Gastrocnemius medialis (tissue), 4 donors: ENCODE measurements around the gene TMEM81. TPM values are rescaled to one million over a fixed set of nuclear protein-coding genes. Genes with fewer than 3 reads are reported as not detected.

Experiments
- ATAC-seq, 2 donors: fragments of 150-250 bp; one replicate each; pipeline ENCODE4 v1.9.1; 2016
- DNase-seq, 2 donors: peaks; one replicate each; pipeline ENCODE4 v3.0.0-alpha.2; 2019
- H3K27ac ChIP-seq, 4 donors: fragments of 200-600 bp; sonication (generic); 1 replicate in 1 of 4; 2 replicates in 3 of 4; pipeline ENCODE4 v1.5.1; 2016 to 2018; ENCODE audit warnings: mild to moderate bottlenecking in 2 of 4, moderate library complexity in 1 of 4
- H3K27me3 ChIP-seq, 3 donors: fragments of 200-600 bp; sonication (generic) in 2 of 3; 1 replicate in 1 of 3; 2 replicates in 2 of 3; pipeline versions ENCODE4 v1.5.1 to v1.6.0; 2016 to 2019; ENCODE audit warnings: mild to moderate bottlenecking in 1 of 3, moderate library complexity in 1 of 3
- H3K36me3 ChIP-seq, 2 donors: fragments of 200-600 bp; sonication (generic) in 1 of 2; one replicate each; pipeline ENCODE4 v1.5.1; 2017 to 2018
- H3K4me1 ChIP-seq, 2 donors: fragments of 200-600 bp; sonication (generic) in 1 of 2; one replicate each; pipeline ENCODE4 v1.5.1; 2016 to 2017; ENCODE audit warnings: mild to moderate bottlenecking in 2 of 2
- H3K4me3 ChIP-seq, 4 donors: fragments of 200-600 bp; sonication (generic) in 3 of 4; 1 replicate in 1 of 4; 2 replicates in 3 of 4; pipeline ENCODE4 v1.5.1; 2016 to 2019; ENCODE audit warnings: mild to moderate bottlenecking in 2 of 4
- H3K9me3 ChIP-seq, 3 donors: fragments of 200-600 bp; sonication (generic) in 2 of 3; 1 replicate in 1 of 3; 2 replicates in 2 of 3; pipeline ENCODE4 v1.5.1; 2016 to 2019
- POLR2A ChIP-seq, 2 donors: fragments of 450-650 bp; IDR thresholded peaks; one replicate each; pipeline ENCODE4 v1.6.1; 2017; ENCODE audit warnings: antibody characterized with exemption in 2 of 2, mild to moderate bottlenecking in 2 of 2, moderate library complexity in 2 of 2
- in situ Hi-C, 4 donors: fragments of 200-750 bp; cut with MboI; loops; one replicate each; pipeline versions ENCODE4 v1.15.0 to v1.8.0; 2017; ENCODE audit warnings: low sequenced_read_pairs in 4 of 4
- intact Hi-C: fragments of 100-400 bp; cut with DNase I; formaldehyde crosslinking; loops from one replicate; pipeline ENCODE4 v1.15.1; 2023; ENCODE audit warnings: low total_unique reads
- total RNA-seq, 4 donors: library from RNA; depleted of rRNA; stranded (reverse); fragments of >200 nt; gene quantifications; one replicate each; pipeline versions ENCODE4 v1.1.0 to v1.2.3, GENCODE V29; 2016
- TF ChIP-seq, protein P1 (sequence below), 5 experiments: fragments of 450-650 bp in 3 of 5; fragments of 200-600 bp in 2 of 5; sonication (generic) in 2 of 5; IDR thresholded peaks in 4 of 5; conservative IDR thresholded peaks in 1 of 5; 1 replicate in 4 of 5; 2 replicates in 1 of 5; pipeline ENCODE4 v1.5.1; 2016 to 2019; ENCODE audit warnings: antibody characterized with exemption in 5 of 5, mild to moderate bottlenecking in 3 of 5, moderate library complexity in 3 of 5

The TMEM81 gene
- total RNA-seq, 4 donors from 2014 or later = 3.3 to 6.1 (median 4.7) TPM

- DNase-seq = no peak
- ATAC-seq = no peak
- intact Hi-C loops (loop anchor here (5.0 kb wide), 2 partner anchors 71 to 86 kb away; no protein-coding TSS in a partner anchor), in situ Hi-C loops (loop anchor here in 2 of 4 donors (5.0 to 10.0 kb wide), 2 partner anchors 86 to 88 kb away; no protein-coding TSS in a partner anchor)
- Histone ChIP-seq H3K4me3 (no peak overlapping the region), H3K27me3 (no peaks in the 10 kb centered on the region), H3K9me3 (no peaks in the 10 kb centered on the region), H3K4me1 (no peaks in the 10 kb centered on the region), H3K27ac (no peak overlapping the region), H3K36me3 (no peaks in the 10 kb centered on the region)
- TF ChIP-seq POLR2A (IDR thresholded peaks at IDR 0.05) = no peak
- TF ChIP-seq, protein P1, sequence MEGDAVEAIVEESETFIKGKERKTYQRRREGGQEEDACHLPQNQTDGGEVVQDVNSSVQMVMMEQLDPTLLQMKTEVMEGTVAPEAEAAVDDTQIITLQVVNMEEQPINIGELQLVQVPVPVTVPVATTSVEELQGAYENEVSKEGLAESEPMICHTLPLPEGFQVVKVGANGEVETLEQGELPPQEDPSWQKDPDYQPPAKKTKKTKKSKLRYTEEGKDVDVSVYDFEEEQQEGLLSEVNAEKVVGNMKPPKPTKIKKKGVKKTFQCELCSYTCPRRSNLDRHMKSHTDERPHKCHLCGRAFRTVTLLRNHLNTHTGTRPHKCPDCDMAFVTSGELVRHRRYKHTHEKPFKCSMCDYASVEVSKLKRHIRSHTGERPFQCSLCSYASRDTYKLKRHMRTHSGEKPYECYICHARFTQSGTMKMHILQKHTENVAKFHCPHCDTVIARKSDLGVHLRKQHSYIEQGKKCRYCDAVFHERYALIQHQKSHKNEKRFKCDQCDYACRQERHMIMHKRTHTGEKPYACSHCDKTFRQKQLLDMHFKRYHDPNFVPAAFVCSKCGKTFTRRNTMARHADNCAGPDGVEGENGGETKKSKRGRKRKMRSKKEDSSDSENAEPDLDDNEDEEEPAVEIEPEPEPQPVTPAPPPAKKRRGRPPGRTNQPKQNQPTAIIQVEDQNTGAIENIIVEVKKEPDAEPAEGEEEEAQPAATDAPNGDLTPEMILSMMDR (IDR thresholded peaks at IDR 0.05 in 4 of 5, conservative IDR thresholded peaks at IDR 0.05 in 1 of 5) = no peak
Measured at GRCh38 chr1:205062895-205063294, 21.4 kb downstream of the TMEM81 start.

GRCh38 chr1:205062319-205062718 lies 21.9 kb downstream of the TMEM81 start:
- H3K36me3 ChIP-seq = no peaks in the 10 kb centered on the region
- H3K27ac ChIP-seq = no peak overlapping the region
- H3K27me3 ChIP-seq = no peaks in the 10 kb centered on the region
- DNase-seq (no peak), ATAC-seq (no peak)
- intact Hi-C loops = loop anchor here (5.0 kb wide), 2 partner anchors 70 to 85 kb away; no protein-coding TSS in a partner anchor
- no peak overlapping the region for H3K4me3 ChIP-seq
- in situ Hi-C loops = loop anchor here in 2 of 4 donors (5.0 to 10.0 kb wide), 2 partner anchors 85 to 88 kb away; no protein-coding TSS in a partner anchor
- no peaks in the 10 kb centered on the region for H3K9me3 ChIP-seq
- no peak for TF ChIP-seq POLR2A (IDR thresholded peaks at IDR 0.05)
- TF ChIP-seq, protein P1 (IDR thresholded peaks at IDR 0.05 in 4 of 5, conservative IDR thresholded peaks at IDR 0.05 in 1 of 5) = no peak
- H3K4me1 ChIP-seq = no peaks in the 10 kb centered on the region

GRCh38 chr1:205061665-205062069 lies 22.6 kb downstream of the TMEM81 start:
- peak; percentile 17 to 68 for ATAC-seq
- in situ Hi-C loops = loop anchor here in 2 of 4 donors (5.0 to 10.0 kb wide), 2 partner anchors 84 to 87 kb away; no protein-coding TSS in a partner anchor
- intact Hi-C loops = loop anchor here (5.0 kb wide), 2 partner anchors 69 to 84 kb away; no protein-coding TSS in a partner anchor
- no peak overlapping the region for H3K4me3 ChIP-seq
- no peaks in the 10 kb centered on the region for H3K27me3 ChIP-seq
- no peak for TF ChIP-seq POLR2A (IDR thresholded peaks at IDR 0.05)
- TF ChIP-seq, protein P1 (IDR thresholded peaks at IDR 0.05 in 4 of 5, conservative IDR thresholded peaks at IDR 0.05 in 1 of 5) = peak; percentile 53 to 79 (median 74)
- H3K27ac ChIP-seq = no peak overlapping the region
- peak; percentile 13 to 55 for DNase-seq
- H3K9me3 ChIP-seq = no peaks in the 10 kb centered on the region
- H3K4me1 ChIP-seq = no peaks in the 10 kb centered on the region
- H3K36me3 ChIP-seq = no peaks in the 10 kb centered on the region

DNA sequence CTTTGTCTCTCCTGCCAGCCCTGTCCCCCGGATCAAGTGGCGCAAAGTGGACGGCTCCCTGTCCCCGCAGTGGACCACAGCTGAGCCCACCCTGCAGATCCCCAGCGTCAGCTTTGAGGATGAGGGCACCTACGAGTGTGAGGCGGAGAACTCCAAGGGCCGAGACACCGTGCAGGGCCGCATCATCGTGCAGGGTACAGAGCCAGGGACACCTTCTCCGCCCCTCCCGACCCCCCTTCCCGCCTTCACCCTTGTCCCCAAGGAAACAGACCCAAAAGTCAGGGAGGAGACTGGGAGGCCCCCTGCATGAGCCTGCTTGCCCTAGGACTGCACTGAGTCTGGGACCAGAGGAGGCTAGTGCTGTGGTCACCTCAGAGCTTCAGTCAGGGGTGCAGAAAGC lies 23.0 kb downstream of the TMEM81 start:
- H3K4me3 ChIP-seq = no peak overlapping the region
- H3K27me3 ChIP-seq = no peaks in the 10 kb centered on the region
- H3K9me3 ChIP-seq = no peaks in the 10 kb centered on the region
- ATAC-seq (peak in 1 of 2 donors; percentile 29), DNase-seq (no peak)
- H3K36me3 ChIP-seq = no peaks in the 10 kb centered on the region
- TF ChIP-seq, protein P1 (IDR thresholded peaks at IDR 0.05 in 4 of 5, conservative IDR thresholded peaks at IDR 0.05 in 1 of 5) = no peak
- TF ChIP-seq POLR2A (IDR thresholded peaks at IDR 0.05) = no peak
- H3K4me1 ChIP-seq = no peaks in the 10 kb centered on the region
- intact Hi-C loops (loop anchor here (5.0 kb wide), 2 partner anchors 69 to 84 kb away; no protein-coding TSS in a partner anchor), in situ Hi-C loops (loop anchor here in 2 of 4 donors (5.0 to 10.0 kb wide), 2 partner anchors 84 to 86 kb away; no protein-coding TSS in a partner anchor)
- H3K27ac ChIP-seq = no peak overlapping the region
